HepG2 (cell line): ENCODE data around the gene QTRT2. TPM values are rescaled to one million over a fixed set of nuclear protein-coding genes. Genes with fewer than 3 reads are reported as not detected.

ENCODE experiments used
- ATAC-seq: fragments of 200-7000 bp; cut with Tn5 transposase; 3 replicates; pipeline ENCODE4 v1.9.1; 2020; ENCODE audit warnings: mild to moderate bottlenecking, moderate library complexity
- BruUV-seq: library from RNA; stranded (reverse); fragments of 400-500 nt; replicated peaks from 2 replicates; lab custom pipeline; 2021; lab: Mats Ljungman, UMichigan
- CTCF ChIA-PET: fragments of 300-600 bp; formaldehyde crosslinking; extraction: SDS; loops from one replicate; lab custom pipeline; 2021; ENCODE audit warnings: low total read pairs, inconsistent platforms, low intra/inter-chr PET ratio; lab: Yijun Ruan, JAX
- POLR2A ChIA-PET: fragments of 350-600 bp; sonication (Branson Sonifier 250); formaldehyde crosslinking; loops from one replicate; lab custom pipeline; 2020; ENCODE audit warnings: antibody characterized with exemption, inconsistent platforms; lab: Yijun Ruan, JAX
- DNase-seq: peaks from one replicate; pipeline ENCODE4 v3.0.0-alpha.2; 2015; ENCODE audit warnings: low spot score
- FAIRE-seq: peaks from 3 replicates; lab custom pipeline; 2011; peaks lifted over from hg19 to GRCh38; lab: Jason Lieb, UNC
- H2AFZ ChIP-seq: one replicate; pipeline ENCODE4 v1.6.1; 2011; ENCODE audit warnings: low read length, inconsistent platforms
- H3K27ac ChIP-seq: fragments of 300-600 bp; 3 replicates; pipeline ENCODE4 v1.8.0; 2011; ENCODE audit warnings: mixed run types, mild to moderate bottlenecking, mixed read lengths, low read length, inconsistent platforms; ENCODE audit not compliant: insufficient read depth; ENCODE audit errors: extremely low read length
- H3K27me3 ChIP-seq, 2 experiments: fragments of 200-600 bp in 1 of 2; 2 replicates in 1 of 2; 3 replicates in 1 of 2; pipeline versions ENCODE4 v1.6.0 to v1.8.0; 2011; ENCODE audit warnings: low read length in 2 of 2, mild to moderate bottlenecking in 2 of 2, moderate library complexity in 2 of 2, inconsistent platforms in 1 of 2; ENCODE audit not compliant: insufficient read depth in 2 of 2, control insufficient read depth in 1 of 2
- H3K36me3 ChIP-seq, 2 experiments: fragments of 200-600 bp in 1 of 2; replicated peaks in 1 of 2; 2 replicates in 1 of 2; 3 replicates in 1 of 2; pipeline versions ENCODE4 v1.5.1 to v1.8.0; 2011; ENCODE audit warnings: low read length in 2 of 2, inconsistent platforms in 1 of 2; ENCODE audit not compliant: insufficient read depth in 2 of 2, control insufficient read depth in 1 of 2
- H3K4me1 ChIP-seq: 2 replicates; pipeline ENCODE4 v1.5.1; 2012; ENCODE audit warnings: low read length, inconsistent platforms; ENCODE audit not compliant: insufficient read depth
- H3K4me2 ChIP-seq: 2 replicates; pipeline ENCODE4 v1.6.0; 2011; ENCODE audit warnings: low read depth, low read length, inconsistent platforms
- H3K4me3 ChIP-seq, 3 experiments: fragments of 200-600 bp in 1 of 3; sonication (generic), shearing (Covaris generic) in 1 of 3; replicated peaks in 1 of 3; 2 replicates each; pipeline ENCODE4 v1.5.1; 2011 to 2016; ENCODE audit warnings: low read length in 3 of 3, inconsistent platforms in 2 of 3, low read depth in 2 of 3, mild to moderate bottlenecking in 2 of 3, control low read depth in 1 of 3, mixed read lengths in 1 of 3; ENCODE audit not compliant: insufficient read depth in 1 of 3
- H3K79me2 ChIP-seq: one replicate; pipeline ENCODE4 v1.6.1; 2011; ENCODE audit warnings: low read length, inconsistent platforms; ENCODE audit not compliant: insufficient read depth
- H3K9ac ChIP-seq: 2 replicates; pipeline ENCODE4 v1.6.0; 2011; ENCODE audit warnings: mild to moderate bottlenecking, low read depth, low read length, inconsistent platforms; ENCODE audit not compliant: insufficient read depth
- H3K9me3 ChIP-seq: 2 replicates; pipeline ENCODE4 v1.5.1; 2012; ENCODE audit warnings: mild to moderate bottlenecking, low read length
- H4K20me1 ChIP-seq: 2 replicates; pipeline ENCODE4 v1.6.0; 2011; ENCODE audit warnings: inconsistent platforms, mild to moderate bottlenecking, low read length, moderate library complexity; ENCODE audit not compliant: insufficient read depth
- CREM ChIP-seq, 2 experiments: sonication (generic) in 1 of 2; formaldehyde crosslinking in 1 of 2; IDR thresholded peaks; 2 replicates each; pipeline versions ENCODE4 v1.4.0 to v1.6.1; 2016 to 2020; ENCODE audit warnings: antibody characterized with exemption in 1 of 2, mild to moderate bottlenecking in 1 of 2, missing genetic modification reagents in 1 of 2
- HDAC6 ChIP-seq: fragments of 200-600 bp; sonication (generic); IDR thresholded peaks from 2 replicates; pipeline ENCODE4 v1.7.0; 2017; ENCODE audit warnings: mild to moderate bottlenecking, antibody characterized with exemption, low read length, low read depth
- HOXA9 ChIP-seq: sonication (generic); formaldehyde crosslinking; IDR thresholded peaks from 2 replicates; pipeline ENCODE4 v1.8.1; 2022; ENCODE audit warnings: missing genetic modification reagents, mild to moderate bottlenecking, moderate library complexity, borderline replicate concordance
- MAFG ChIP-seq: sonication (generic); formaldehyde crosslinking; IDR thresholded peaks from 2 replicates; pipeline ENCODE4 v1.5.1; 2020; ENCODE audit warnings: mild to moderate bottlenecking, missing genetic modification reagents
- NBN ChIP-seq: fragments of 450-650 bp; conservative IDR thresholded peaks from 2 replicates; pipeline ENCODE4 v1.6.1; 2017
- PAWR ChIP-seq: sonication (generic); formaldehyde crosslinking; IDR thresholded peaks from 2 replicates; pipeline ENCODE4 v1.4.0; 2020; ENCODE audit warnings: missing genetic modification reagents, mild to moderate bottlenecking, borderline replicate concordance
- RBFOX2 ChIP-seq: fragments of 200-400 bp; formaldehyde crosslinking; IDR thresholded peaks from 2 replicates; pipeline ENCODE4 v1.6.1; 2017; ENCODE audit warnings: low read depth, mild to moderate bottlenecking, low read length
- RFXANK ChIP-seq: IDR thresholded peaks from 2 replicates; pipeline ENCODE4 v1.6.1; 2016
- SALL1 ChIP-seq: sonication (generic); formaldehyde crosslinking; IDR thresholded peaks from 2 replicates; pipeline ENCODE4 v1.8.0; 2022; ENCODE audit warnings: mild to moderate bottlenecking, missing genetic modification reagents
- SOX5 ChIP-seq: IDR thresholded peaks from 2 replicates; pipeline ENCODE4 v1.6.1; 2016; ENCODE audit warnings: borderline replicate concordance
- ZBTB20 ChIP-seq: sonication (generic); formaldehyde crosslinking; IDR thresholded peaks from 2 replicates; pipeline ENCODE4 v1.8.1; 2023; ENCODE audit warnings: missing genetic modification reagents, low read depth, mild to moderate bottlenecking, borderline replicate concordance
- ZNF44 ChIP-seq: sonication (generic); formaldehyde crosslinking; IDR thresholded peaks from 2 replicates; pipeline ENCODE4 v1.5.1; 2020; ENCODE audit warnings: mild to moderate bottlenecking, missing genetic modification reagents
- WGBS: methylation state at CpG from one replicate; pipeline ENCODE4 v1.1.6; 2017; ENCODE audit warnings: low lambda C conversion rate; 5-methylcytosine and 5-hydroxymethylcytosine counted together
- in situ Hi-C: cut with HindIII; loops from 2 replicates; pipeline ENCODE4 v1.10.0; 2017; ENCODE audit warnings: low pct_unique_long_range_greater_than_20kb; ENCODE audit not compliant: extremely low pct_ligation_motif_present
- intact Hi-C: fragments of 100-400 bp; cut with micrococcal nuclease; formaldehyde crosslinking; loops from one replicate; pipeline ENCODE4 v1.10.0; 2022; ENCODE audit not compliant: unreplicated experiment
- polyA plus RNA-seq, 8 experiments: library from polyadenylated mRNA; depleted of rRNA in 3 of 8; stranded (reverse) in 7 of 8; unstranded in 1 of 8; fragments of >200 nt; fragmentation: Illumina TruSeq in 4 of 8; extraction: Trizol in 4 of 8; gene quantifications; 2 replicates each; pipeline versions ENCODE4 v1.2.1 to v1.2.3, GENCODE V29; 2011 to 2016; ENCODE audit warnings: low read depth in 4 of 8, missing spikeins in 1 of 8, mixed read lengths in 1 of 8; ENCODE audit not compliant: insufficient read depth in 1 of 8
- total RNA-seq, 5 experiments: library from RNA; depleted of rRNA; stranded (reverse); fragments of >200 nt; fragmentation: Illumina TruSeq; extraction: Trizol; gene quantifications; 2 replicates each; pipeline ENCODE4 v1.2.3, GENCODE V29; 2016; ENCODE audit warnings: low read depth in 1 of 5
- TF ChIP-seq, protein P1 (sequence below): sonication (generic); formaldehyde crosslinking; conservative IDR thresholded peaks from 2 replicates; pipeline ENCODE4 v1.8.0; 2022; ENCODE audit warnings: low read depth, missing genetic modification reagents

QTRT2 gene
- total and polyA plus RNA-seq, 2 of the 13 experiments (the other 11 are each of a cell fraction or from before 2014, with no cell fraction given) = 7.1 to 33.4 TPM

DNA sequence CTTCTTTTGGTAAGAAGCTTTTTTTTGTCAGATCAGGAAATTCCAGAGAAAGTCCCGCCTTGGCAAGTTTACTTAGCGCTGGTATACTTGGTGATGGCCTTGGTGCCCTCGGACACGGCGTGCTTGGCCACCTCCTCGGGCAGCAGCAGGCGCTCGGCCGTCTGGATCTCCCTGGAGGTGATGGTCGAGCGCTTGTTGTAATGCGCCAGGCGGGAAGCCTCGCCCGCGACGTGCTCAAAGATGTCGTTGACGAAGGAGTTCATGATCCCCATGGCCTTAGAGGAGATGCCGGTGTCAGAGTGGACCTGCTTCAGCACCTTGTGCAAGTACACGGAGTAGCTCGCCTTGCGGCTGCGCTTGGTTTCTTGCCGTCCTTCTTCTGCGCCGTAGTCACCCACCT is 46.6 kb downstream of the QTRT2 start:
- Histone ChIP-seq H3K4me2 (no peak overlapping the region), H3K36me3 (no peaks in the 10 kb centered on the region), H3K4me3 (no peak overlapping the region), H3K27ac (no peak overlapping the region), H2AFZ (no peak overlapping the region), H3K79me2 (no peaks in the 10 kb centered on the region), H3K9ac (no peak overlapping the region), H3K4me1 (no peaks in the 10 kb centered on the region), H3K9me3 (no peaks in the 10 kb centered on the region), H3K27me3 (no peaks in the 10 kb centered on the region), H4K20me1 (no peaks in the 10 kb centered on the region)
- CTCF ChIA-PET = no interaction called here
- ATAC-seq (no peak), DNase-seq (no peak), FAIRE-seq (no peak)
- 73% methylated on average over 27 of the region's 27 CpGs for WGBS
- no TSS peak for BruUV-seq
- in situ Hi-C loops = no loop called here
- POLR2A ChIA-PET = no interaction called here
- intact Hi-C loops = no loop called here
- TF ChIP-seq NBN = no peak
- no peak for TF ChIP-seq HDAC6
- TF ChIP-seq, protein P1, sequence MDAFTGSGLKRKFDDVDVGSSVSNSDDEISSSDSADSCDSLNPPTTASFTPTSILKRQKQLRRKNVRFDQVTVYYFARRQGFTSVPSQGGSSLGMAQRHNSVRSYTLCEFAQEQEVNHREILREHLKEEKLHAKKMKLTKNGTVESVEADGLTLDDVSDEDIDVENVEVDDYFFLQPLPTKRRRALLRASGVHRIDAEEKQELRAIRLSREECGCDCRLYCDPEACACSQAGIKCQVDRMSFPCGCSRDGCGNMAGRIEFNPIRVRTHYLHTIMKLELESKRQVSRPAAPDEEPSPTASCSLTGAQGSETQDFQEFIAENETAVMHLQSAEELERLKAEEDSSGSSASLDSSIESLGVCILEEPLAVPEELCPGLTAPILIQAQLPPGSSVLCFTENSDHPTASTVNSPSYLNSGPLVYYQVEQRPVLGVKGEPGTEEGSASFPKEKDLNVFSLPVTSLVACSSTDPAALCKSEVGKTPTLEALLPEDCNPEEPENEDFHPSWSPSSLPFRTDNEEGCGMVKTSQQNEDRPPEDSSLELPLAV (CRISPR knock-in tag) = no peak
- no peak for TF ChIP-seq SALL1 (CRISPR knock-in tag)
- no peak for TF ChIP-seq RBFOX2
- no peak for TF ChIP-seq ZBTB20 (CRISPR knock-in tag)
- no peak for TF ChIP-seq RFXANK
- TF ChIP-seq CREM (IDR thresholded peaks at IDR 0.05) = no peak
- TF ChIP-seq CREM (CRISPR knock-in tag; IDR thresholded peaks at IDR 0.05) = no peak
- no peak for TF ChIP-seq SOX5 (CRISPR knock-in tag)
- TF ChIP-seq HOXA9 (CRISPR knock-in tag) = no peak
- no peak for TF ChIP-seq MAFG (CRISPR knock-in tag)
- no peak for TF ChIP-seq ZNF44 (CRISPR knock-in tag)
- no peak for TF ChIP-seq PAWR (CRISPR knock-in tag)
